HL-60 (cell line): ENCODE measurements around the gene CA4.

Source experiments
- DNase-seq, 2 experiments: peaks; one replicate each; pipeline ENCODE4 v3.0.0-alpha.2; 2010 to 2020; ENCODE audit warnings: low read depth in 1 of 2, low spot score in 1 of 2
- H3K27ac ChIP-seq: fragments of 250-450 bp; sonication (Bioruptor Pico); replicated peaks from 2 replicates; pipeline ENCODE4 v1.5.1; 2020; ENCODE audit warnings: mild to moderate bottlenecking, moderate library complexity
- H3K27me3 ChIP-seq: fragments of 250-450 bp; sonication (Bioruptor Pico); 2 replicates; pipeline ENCODE4 v1.5.1; 2021; ENCODE audit warnings: mild to moderate bottlenecking, moderate library complexity; ENCODE audit not compliant: insufficient read depth, poor library complexity, severe bottlenecking
- H3K4me3 ChIP-seq: replicated peaks from 2 replicates; pipeline ENCODE4 v1.5.1; 2011; ENCODE audit warnings: mild to moderate bottlenecking, control low read depth, low read length; ENCODE audit not compliant: insufficient read depth
- GABPA ChIP-seq: IDR thresholded peaks from 2 replicates; pipeline ENCODE4 v1.6.1; 2012; ENCODE audit warnings: low read depth
- POLR2AphosphoS5 ChIP-seq: IDR thresholded peaks from 2 replicates; pipeline ENCODE4 v1.6.1; 2012; ENCODE audit warnings: low read depth
- SPI1 ChIP-seq: IDR thresholded peaks from 2 replicates; pipeline ENCODE4 v1.6.1; 2012; ENCODE audit warnings: low read depth, mild to moderate bottlenecking, borderline replicate concordance
- TF ChIP-seq, protein P1 (sequence below): IDR thresholded peaks from 2 replicates; pipeline ENCODE4 v1.6.1; 2012; ENCODE audit warnings: low read depth; ENCODE audit not compliant: insufficient replicate concordance
- TF ChIP-seq, protein P2 (sequence below): IDR thresholded peaks from one replicate; pipeline ENCODE4 v1.5.1; 2011; ENCODE audit warnings: low read length, control low read depth, inconsistent platforms; ENCODE audit not compliant: insufficient read depth

The CA4 gene

DNA sequence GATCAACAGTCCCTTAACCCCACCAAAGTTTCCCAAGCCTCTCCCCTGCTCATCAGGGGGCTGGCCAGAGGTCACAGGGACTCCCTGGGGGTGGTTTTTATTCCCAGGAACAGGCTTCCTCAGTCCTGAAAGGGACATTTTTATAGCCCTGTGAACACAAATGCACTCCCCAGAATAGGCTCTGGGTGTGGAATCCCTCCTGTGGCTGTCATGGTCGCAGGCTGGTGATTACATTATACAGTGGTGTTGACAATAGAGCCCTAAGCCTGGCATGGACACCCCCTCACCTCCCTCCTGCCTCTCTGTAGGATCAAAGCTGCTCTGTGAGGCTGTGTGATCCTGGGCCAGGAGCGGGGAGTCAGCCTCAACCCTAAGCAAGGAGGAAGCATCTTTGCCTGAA lies 1.4 kb upstream of the CA4 start:
- peaks cover 34% of the 10 kb centered on the region for H3K27me3 ChIP-seq
- no peak overlapping the region for H3K4me3 ChIP-seq
- no peak for DNase-seq
- TF ChIP-seq SPI1 (no peak), GABPA (no peak)
- TF ChIP-seq, protein P1, sequence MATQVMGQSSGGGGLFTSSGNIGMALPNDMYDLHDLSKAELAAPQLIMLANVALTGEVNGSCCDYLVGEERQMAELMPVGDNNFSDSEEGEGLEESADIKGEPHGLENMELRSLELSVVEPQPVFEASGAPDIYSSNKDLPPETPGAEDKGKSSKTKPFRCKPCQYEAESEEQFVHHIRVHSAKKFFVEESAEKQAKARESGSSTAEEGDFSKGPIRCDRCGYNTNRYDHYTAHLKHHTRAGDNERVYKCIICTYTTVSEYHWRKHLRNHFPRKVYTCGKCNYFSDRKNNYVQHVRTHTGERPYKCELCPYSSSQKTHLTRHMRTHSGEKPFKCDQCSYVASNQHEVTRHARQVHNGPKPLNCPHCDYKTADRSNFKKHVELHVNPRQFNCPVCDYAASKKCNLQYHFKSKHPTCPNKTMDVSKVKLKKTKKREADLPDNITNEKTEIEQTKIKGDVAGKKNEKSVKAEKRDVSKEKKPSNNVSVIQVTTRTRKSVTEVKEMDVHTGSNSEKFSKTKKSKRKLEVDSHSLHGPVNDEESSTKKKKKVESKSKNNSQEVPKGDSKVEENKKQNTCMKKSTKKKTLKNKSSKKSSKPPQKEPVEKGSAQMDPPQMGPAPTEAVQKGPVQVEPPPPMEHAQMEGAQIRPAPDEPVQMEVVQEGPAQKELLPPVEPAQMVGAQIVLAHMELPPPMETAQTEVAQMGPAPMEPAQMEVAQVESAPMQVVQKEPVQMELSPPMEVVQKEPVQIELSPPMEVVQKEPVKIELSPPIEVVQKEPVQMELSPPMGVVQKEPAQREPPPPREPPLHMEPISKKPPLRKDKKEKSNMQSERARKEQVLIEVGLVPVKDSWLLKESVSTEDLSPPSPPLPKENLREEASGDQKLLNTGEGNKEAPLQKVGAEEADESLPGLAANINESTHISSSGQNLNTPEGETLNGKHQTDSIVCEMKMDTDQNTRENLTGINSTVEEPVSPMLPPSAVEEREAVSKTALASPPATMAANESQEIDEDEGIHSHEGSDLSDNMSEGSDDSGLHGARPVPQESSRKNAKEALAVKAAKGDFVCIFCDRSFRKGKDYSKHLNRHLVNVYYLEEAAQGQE, result no peak
- no peak overlapping the region for H3K27ac ChIP-seq

DNA sequence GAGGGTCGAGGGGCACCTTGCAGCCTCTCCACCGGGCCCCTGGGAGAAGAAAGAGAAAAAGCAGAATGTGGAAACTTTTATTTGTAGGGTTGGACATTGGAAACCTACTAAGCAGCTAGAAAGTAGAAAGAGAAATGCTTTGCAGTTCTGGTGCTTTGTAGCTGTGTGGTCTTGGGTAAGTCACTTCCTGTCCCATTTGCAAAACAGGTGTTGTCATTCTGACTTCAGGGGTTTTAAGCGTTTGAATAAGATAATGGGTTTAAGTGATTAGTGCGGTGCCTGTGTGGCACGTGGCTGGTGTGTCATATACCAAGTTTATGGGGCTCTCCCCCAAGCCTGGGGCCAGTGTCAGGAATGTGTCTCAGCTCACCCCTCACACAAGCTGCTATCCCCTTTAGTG lies 1.6 kb downstream of the CA4 start:
- no peak overlapping the region for H3K4me3 ChIP-seq
- TF ChIP-seq SPI1, result peak; percentile 23; the same call in 1 of the 2 replicates
- TF ChIP-seq, protein P2, sequence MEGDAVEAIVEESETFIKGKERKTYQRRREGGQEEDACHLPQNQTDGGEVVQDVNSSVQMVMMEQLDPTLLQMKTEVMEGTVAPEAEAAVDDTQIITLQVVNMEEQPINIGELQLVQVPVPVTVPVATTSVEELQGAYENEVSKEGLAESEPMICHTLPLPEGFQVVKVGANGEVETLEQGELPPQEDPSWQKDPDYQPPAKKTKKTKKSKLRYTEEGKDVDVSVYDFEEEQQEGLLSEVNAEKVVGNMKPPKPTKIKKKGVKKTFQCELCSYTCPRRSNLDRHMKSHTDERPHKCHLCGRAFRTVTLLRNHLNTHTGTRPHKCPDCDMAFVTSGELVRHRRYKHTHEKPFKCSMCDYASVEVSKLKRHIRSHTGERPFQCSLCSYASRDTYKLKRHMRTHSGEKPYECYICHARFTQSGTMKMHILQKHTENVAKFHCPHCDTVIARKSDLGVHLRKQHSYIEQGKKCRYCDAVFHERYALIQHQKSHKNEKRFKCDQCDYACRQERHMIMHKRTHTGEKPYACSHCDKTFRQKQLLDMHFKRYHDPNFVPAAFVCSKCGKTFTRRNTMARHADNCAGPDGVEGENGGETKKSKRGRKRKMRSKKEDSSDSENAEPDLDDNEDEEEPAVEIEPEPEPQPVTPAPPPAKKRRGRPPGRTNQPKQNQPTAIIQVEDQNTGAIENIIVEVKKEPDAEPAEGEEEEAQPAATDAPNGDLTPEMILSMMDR, result no peak
- DNase-seq, result peak in 1 of 2 experiments; percentile 61

DNA sequence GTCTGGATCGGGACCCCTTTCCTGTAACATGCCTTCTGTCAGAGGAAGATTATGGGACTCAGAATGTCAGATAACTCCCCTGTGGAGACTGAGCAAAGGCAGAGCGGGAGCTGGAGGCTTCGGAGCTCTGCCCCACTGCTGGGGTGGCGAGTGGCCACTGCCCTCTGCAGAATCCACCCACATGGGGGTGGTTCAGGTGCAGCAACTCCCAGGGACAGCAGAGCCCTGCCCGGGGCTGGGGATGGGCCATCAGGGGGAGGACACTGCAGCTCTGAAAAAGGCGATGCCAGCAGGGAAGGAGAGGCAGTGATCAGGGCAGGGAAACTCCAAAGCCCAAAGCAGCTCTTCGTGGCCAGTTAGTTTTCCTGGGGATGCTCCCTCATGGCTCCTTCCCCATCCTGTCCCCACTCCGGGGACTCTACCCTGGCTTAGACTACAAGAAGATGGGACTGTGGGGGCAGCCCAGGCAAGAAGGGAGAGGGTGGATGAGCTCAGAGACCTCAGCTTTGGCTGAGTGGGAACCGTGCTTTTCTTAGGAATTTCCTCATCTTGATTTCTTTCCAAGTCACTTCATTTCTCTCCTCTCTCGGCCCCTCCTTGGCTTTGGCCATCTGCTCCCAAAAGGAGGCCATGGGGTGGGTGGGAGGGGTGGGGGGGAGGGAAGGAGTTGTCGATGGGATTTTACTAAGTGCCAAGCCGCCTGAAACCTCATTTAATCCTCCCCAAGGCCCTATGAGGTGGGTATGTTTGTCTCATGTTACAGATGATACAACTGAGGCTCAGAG lies 4.0 kb downstream of the CA4 start:
- TF ChIP-seq SPI1, result no peak
- TF ChIP-seq, protein P2, result no peak
- TF ChIP-seq POLR2AphosphoS5, result no peak
- TF ChIP-seq, protein P1, result no peak

More for the DNA sequence above, 1.6 kb downstream of the CA4 start:
- H3K27me3 ChIP-seq, result peaks cover 30% of the 10 kb centered on the region
- no peak overlapping the region; the same call in 1 of the 2 replicates for H3K27ac ChIP-seq

DNA sequence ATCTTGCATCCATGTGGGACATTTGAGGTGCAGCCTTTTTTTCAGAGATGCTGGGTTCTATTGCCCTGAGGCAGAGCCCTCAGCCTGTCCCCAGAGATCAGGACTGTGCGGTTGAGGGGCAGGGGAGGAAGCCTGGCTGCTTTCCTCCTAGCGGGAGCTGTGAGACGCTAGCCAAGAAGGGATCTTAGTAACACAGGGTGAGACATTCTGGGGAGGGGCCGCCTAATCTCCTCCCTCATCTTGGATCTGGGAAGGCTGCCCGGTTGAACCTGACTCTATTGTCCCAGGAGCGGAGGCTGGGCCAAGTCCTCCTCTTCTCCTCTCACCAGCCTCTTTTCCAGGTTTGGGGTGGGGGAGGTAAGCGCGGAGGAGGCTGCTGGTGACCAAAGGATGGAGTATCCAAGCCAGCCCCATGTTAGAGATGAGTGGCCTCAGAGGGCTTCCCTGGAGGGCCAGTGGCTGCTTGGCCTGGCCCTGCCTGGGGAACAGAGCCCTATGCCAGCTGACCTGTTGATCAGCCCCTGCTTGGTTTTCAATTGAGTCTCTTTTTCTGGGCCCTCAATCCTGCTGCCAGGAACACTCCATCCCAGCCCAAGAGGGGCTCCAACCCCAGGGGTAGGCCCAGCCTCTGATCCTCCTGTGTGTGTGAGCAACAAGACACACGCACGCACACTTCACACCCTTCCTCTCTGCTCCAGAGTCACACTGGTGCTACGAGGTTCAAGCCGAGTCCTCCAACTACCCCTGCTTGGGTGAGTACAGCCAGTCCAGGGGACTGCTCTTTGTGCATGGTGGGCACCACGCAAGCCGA lies 5.0 kb downstream of the CA4 start:
- TF ChIP-seq, protein P2, result no peak
- TF ChIP-seq, protein P1, result no peak
- TF ChIP-seq SPI1 (no peak), GABPA (no peak), POLR2AphosphoS5 (no peak)

More for the DNA sequence above, 4.0 kb downstream of the CA4 start:
- H3K4me3 ChIP-seq, result no peak overlapping the region
- no peak for DNase-seq
- H3K27ac ChIP-seq, result no peak overlapping the region
- H3K27me3 ChIP-seq, result peaks cover 23% of the 10 kb centered on the region

More for the DNA sequence above, 5.0 kb downstream of the CA4 start:
- Histone ChIP-seq H3K27me3 (peaks cover 12% of the 10 kb centered on the region), H3K4me3 (no peak overlapping the region), H3K27ac (no peak overlapping the region)
- no peak for DNase-seq
